ENCODE data around the gene ABCA7.

ABCA7 gene

GRCh38 chr19:1061987-1062386, 22.1 kb downstream of the ABCA7 start:
- DNase-seq, result no peak

- DNase-seq, result no peak
These were observed 22.6 kb downstream of the ABCA7 start for GRCh38 chr19:1062387-1063029.

- DNase-seq, result no peak
These were observed 23.4 kb downstream of the ABCA7 start for GRCh38 chr19:1063030-1063908.

- DNase-seq, result no peak
These were observed 24.2 kb downstream of the ABCA7 start for GRCh38 chr19:1063909-1064660.

GRCh38 chr19:1064661-1065605, 25.0 kb downstream of the ABCA7 start:
- peak; percentile 33 for DNase-seq

GRCh38 chr19:1065606-1066109, 25.8 kb downstream of the ABCA7 start:
- no peak for DNase-seq

GRCh38 chr19:1066251-1066747, 26.4 kb downstream of the ABCA7 start:
- no peak for DNase-seq

- no peak for DNase-seq
These were observed 26.9 kb downstream of the ABCA7 start, which contains the start of gene ARHGAP45 for GRCh38 chr19:1066748-1067340. ARHGAP45 (plus strand) TSS chr19:1067167; CDS start chr19:1067406, 239 bp downstream.

- no peak for DNase-seq
These were observed 27.5 kb downstream of the ABCA7 start for GRCh38 chr19:1067341-1067957.

GRCh38 chr19:1068009-1069001, 28.4 kb downstream of the ABCA7 start:
- no peak for DNase-seq

- no peak for DNase-seq
These were observed 29.3 kb downstream of the ABCA7 start for GRCh38 chr19:1069009-1069779.

GRCh38 chr19:1070576-1070930, 30.6 kb downstream of the ABCA7 start:
- DNase-seq, result no peak

GRCh38 chr19:1070931-1071791, 31.3 kb downstream of the ABCA7 start:
- DNase-seq, result no peak

- DNase-seq, result no peak
These were observed 32.6 kb downstream of the ABCA7 start for GRCh38 chr19:1072371-1073015.

- no peak for DNase-seq
These were observed 33.4 kb downstream of the ABCA7 start for GRCh38 chr19:1073063-1073955.

GRCh38 chr19:1073956-1074517, 34.1 kb downstream of the ABCA7 start:
- no peak for DNase-seq

All from NCI-H345 (cell line).